Putamen (tissue), 1 donor: ENCODE data around the gene ISOC2.
"Not testable (repeated sequence)": the region's sequence is repeated elsewhere in the genome, so short reads cannot be mapped to it uniquely, and the experiment has no call there.

Source experiments
- DNase-seq: peaks from one replicate; pipeline ENCODE4 v3.0.0-alpha.2; 2016; ENCODE audit warnings: low spot score

Gene ISOC2, protein sequence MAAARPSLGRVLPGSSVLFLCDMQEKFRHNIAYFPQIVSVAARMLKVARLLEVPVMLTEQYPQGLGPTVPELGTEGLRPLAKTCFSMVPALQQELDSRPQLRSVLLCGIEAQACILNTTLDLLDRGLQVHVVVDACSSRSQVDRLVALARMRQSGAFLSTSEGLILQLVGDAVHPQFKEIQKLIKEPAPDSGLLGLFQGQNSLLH

DNA sequence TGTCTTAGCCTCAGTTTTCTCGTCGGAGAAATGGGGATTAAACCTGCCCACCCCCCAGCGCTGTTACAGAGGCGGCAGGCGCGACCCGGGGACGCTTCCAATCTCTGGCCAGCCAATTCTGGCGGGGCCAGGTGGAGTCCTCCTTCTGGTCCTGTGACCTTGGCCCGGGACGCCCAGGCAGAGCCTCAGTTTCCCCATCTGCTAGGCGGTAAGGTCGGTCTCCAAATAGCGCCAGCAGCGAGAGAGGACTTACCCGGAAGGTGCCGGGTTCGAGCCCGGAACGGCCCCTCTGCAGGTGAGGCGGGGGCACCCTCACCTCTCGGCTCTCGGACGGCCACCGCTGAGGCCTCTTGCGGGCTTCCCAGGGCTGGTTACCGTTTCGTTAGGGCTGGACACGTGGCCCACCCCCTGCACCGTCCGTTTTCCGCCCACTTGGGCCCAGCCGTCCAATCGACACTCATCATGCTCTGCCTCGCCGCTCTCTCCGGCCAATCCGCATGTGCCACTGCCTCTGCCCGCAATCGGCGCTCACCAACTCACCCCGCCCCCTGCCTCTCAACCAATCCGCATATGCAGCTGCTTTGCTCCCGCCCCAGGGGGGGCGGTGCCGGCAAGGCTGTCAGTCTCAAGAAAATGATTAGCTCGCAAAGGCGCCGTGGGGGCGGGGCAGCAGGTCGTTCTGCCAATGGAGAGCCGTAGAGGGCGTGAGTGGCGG lies at the start of gene ISOC2:
Gene ISOC2 (minus strand): TSS at position 384 of the 715 bp plus-strand sequence. CDS start 5,156 bp downstream, outside the sequence.
- peak; percentile 100 for DNase-seq

DNA sequence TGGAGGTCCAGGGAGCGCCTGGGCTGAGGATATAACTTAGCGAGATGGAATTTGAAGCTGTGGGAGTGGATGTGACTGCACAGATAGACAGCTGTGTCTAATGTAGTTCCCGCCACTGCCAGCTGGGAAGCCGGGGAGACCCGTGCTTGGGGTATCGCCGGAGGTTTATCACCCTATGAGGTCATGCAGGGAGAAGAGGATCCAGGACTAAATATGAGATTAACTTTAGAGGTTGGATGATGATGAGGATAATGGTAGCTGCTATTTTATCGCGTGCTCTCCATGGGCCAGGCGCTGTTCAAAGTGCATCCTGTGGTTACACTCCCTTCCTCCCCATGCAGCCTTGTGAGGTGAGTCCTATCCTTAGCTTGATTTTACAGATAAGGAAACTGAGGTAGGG lies 46.7 kb upstream of the ISOC2 start:
- no peak for DNase-seq

DNA sequence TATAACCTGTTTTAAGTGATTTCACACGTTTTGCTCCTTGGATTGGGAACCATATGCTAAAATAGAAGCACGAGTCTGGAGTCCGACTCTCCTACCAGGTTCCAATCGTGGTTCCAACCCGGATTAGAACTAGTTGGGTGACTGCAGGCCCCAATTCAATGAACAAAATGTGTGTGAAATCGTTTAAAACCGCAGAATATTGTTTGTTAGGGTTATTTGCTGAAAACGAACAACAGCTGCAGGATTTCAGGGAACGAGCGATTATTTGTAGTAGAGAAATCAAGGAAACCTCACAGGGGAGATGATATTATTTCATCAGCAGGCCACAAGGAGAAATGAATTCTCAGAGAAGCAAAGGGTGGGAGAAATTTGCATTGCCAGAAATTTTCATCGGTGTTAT lies 43.5 kb upstream of the ISOC2 start:
- DNase-seq: no peak

DNA sequence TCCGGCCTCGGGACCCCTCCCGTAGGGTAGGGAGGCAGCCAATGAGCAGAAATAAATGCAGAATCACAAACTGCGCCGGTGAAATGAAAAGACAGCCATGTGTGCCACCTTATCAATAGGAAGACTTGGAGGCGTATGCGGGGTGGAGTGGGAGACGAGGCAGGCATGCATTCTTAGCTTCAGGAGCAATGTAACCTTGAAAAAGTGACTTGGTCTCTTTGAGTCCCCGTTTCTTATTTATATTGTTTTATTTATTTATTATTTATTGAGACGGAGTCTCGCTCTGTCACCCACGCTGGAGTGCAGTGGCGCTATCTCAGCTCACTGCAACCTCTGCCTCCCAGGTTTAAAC lies 42.8 kb upstream of the ISOC2 start:
- no peak for DNase-seq

DNA sequence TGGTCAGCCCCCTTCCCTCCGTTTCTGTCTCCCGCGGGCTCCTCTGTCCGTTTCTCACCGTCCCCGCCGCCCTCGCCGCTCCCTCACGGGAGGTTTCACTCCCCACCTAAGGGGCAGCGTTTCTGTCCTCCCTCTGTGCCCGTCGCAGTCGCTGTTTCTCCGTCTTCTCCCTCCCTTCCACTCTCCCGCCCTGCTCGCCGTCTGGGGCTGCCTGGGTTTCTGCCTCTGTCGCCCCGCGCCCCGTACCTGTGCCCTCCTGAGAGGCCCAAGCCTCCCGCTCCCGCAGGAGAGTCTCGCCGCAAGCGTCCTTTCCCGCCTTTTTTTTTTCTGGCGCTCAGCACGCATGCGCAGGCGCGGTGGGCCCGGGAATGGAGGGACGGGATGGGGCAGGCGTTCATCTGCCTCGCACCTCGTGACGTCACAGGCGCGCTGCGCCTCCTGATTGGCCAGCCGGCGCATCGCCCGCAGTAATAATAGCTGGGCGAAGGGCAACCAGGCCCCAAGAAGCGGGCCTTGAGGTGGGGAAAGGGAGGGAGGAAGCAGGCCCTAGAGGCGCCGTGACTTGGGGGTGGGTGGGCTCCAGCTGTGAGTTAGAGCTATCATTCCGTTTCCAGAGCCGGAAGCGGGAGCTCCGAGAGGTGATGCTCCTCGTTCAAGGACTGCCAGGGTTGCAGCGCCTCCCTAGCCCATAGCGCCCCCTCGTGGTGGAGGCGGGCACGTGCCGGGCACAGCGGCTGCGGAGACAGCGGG lies 42.2 kb upstream of the ISOC2 start:
- peak; percentile 93 for DNase-seq

DNA sequence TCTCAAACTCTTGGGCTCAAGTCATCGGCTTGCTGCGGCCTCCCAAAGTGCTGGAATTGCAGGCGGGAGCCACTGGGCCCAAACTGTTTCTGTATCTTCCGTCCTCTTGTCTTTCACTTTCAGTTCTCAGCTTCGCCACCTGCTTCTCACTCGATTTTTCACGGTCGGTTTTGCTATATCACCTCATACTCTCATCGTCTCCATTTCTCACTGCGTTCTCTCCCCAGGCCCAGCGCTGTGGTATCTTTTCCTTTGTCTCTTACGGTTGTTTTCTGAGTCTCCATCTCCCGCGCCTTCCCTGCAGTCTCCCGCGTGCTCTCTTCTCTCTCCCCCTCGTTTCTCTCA lies 41.7 kb upstream of the ISOC2 start:
- DNase-seq: no peak

DNA sequence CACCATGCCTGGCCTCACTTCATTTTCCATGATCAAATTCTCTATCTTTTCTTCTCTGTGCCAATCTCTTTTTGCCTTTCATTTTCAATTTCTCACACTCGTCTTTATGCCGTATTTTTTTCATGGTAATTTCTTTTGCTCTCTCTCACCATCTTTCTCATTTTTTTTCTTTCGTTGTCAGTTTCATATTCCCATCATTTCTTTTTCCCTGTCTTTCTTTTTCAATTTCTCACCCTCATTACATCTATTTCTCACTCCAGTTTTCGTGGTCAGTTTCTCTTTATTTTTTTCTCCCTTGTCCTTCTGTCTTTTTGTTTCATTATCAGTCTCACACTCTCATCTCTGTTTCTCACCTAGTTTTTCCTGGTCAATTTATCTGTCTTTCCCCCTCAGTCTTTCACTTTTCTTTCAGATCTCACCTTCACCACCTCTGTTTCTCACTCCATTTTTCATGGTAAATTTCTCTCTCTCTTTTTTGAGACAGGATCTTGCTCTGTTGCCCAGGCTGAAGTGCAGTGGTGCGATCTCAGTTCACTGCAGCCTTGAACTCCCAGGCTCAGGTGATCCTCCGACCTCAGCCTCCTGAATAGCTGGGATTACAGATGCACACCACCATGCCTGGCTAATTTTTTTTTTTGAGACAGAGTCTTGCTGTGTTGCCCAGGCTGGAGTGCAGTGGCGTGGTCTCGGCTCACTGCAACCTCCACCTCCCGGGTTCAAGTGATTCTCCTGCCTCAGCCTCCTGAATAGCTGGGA lies 40.9 kb upstream of the ISOC2 start:
- no peak for DNase-seq

DNA sequence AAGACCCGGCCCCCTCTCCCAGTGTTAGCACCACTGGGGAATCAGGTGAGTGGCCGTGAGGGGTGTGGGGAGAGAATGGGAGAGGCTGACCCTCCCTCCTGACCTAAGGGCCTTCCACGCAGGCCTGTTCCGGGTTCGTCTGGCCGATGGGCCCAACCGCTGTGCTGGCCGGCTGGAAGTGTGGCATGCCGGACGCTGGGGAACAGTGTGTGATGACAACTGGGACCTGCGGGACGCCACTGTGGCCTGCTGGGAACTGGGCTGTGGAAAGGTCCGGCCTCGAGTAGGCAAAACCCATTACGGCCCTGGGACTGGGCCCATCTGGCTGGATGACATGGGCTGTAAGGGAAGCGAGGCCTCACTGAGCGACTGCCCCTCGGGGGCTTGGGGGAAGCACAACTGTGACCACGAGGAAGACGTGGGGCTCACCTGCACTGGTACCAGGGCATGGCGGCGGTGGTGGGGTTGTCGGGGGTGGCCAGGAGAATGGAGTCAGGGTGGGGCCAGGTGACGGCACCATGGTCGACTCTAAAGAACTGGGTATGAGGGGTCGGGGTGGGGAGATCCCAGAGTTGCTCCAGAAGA lies 39.0 kb upstream of the ISOC2 start:
- DNase-seq: no peak

DNA sequence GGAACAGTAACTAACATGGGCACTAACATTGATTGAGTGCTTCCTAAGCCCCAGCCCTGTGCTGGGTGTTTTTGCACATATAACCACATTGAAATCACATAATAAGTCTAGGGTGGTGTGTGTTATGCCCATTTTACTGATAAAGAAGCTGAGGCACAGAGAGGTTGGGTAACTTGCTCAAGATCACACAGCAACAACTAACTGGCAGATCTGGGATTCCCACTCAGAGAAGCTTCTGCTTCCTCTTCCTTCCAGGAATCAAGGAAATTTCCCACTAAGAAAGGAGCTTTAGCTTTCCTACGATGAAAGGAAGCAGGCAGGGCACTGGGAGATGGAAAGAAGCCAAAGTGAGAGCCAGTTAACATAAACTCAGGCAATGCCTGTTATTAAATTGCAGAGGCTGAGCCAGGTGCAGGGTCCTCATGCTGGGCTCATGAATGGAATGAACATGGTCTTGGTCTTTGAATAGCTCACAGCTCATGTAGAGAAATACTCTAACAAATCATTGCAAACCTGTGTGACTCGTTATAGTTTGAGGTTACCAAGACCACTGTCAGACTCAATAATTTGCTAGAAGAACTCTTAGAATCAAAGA lies 36.9 kb upstream of the ISOC2 start:
- DNase-seq: no peak

DNA sequence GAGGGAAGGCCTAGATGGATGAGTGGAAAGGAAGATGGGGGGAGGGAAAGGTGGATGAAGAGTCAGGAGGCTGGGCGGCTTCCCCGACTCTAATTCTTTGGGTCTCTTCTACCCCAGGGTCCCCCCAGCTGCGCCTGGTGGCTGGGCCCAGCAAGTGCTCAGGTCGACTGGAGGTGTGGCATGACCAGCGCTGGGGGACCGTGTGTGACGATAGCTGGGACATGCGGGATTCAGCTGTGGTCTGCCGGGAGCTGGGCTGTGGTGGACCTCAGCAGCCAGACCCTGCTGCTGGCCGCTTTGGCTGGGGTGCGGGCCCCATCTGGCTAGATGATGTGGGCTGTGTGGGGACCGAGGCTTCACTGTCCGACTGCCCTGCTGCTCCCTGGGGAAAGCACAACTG lies 36.3 kb upstream of the ISOC2 start:
- no peak for DNase-seq

DNA sequence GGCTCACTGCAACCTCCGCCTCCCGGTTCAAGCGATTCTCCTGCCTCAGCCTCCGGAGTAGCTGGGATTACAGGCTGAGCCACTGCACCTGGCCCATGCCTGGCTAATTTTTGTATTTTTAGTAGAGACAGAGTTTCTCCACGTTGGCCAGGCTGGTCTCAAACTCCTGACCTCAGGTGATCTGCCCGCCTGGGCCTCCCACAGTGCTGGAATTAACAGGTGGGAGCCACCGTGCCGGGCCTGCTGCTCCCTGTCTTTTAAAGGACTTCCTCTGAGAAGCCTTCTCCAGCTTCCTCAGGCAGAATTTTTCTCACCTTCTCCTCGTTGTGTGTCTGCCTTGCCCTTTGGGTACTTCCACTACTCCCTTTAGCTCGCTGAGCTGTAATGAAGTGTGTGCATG lies 35.4 kb upstream of the ISOC2 start:
- not testable (repeated sequence) for DNase-seq

DNA sequence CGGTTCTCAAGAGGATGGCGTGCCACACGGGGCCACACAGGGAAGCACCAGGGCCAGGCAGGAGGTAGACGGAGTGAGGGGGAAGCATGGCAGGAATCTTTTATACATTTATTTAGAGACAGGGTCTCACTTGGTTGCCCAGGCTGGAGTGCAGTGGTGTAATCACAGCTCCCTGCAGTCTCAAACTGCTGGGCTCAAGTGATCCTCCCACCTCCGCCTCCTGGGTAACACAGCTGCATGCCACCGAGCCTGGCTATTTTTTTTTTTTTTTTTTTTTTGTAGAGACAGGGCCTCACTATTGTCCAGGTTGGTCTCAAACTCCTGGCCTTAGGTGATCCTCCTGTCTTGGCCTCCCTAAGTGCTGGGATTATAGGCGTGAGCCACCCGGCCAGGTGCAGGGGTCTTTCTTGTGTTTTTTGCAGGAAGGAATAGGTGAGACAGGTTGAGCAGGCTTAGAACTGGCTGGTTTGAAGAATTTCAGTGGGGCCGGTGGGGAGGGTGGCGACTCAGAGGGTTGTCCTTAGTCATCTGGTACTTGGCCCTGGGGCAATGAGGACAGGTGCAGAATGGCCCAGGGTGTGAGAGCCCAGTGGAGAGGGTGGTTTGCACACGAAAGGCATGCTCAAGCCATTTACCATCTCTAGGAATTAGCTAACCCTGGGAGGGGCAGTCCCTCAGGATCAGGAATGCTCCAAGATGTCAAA lies 34.4 kb upstream of the ISOC2 start:
- no peak for DNase-seq

DNA sequence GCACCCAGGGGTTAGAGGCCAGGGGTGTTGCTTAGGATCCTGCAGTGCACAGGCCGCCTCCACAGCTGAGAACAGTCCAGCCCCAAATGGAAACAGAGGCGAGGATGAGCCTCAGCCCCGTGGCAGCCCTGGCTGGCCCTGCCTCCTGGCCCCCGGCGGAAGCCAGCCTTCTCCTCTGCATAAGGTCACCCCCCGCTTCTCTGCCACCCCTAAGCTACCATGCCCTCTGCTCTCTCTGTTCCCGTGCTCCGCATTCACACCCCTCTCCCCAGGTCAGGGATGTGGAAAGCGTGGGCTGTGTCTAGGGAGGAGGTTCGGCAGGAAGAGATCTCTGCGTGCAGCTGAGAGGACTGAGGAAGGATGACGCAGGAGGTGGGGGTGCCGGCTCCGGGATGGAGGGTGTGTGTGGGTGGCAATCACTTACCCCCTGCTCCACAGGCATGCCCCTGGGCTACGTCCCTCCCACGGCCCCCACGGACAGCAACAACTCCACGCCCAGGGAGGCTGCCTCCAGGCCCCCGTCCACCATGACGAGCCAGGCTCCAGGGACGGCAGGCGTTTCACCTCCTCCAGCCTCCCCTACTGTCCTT lies 32.8 kb upstream of the ISOC2 start:
- DNase-seq: peak; percentile 59

DNA sequence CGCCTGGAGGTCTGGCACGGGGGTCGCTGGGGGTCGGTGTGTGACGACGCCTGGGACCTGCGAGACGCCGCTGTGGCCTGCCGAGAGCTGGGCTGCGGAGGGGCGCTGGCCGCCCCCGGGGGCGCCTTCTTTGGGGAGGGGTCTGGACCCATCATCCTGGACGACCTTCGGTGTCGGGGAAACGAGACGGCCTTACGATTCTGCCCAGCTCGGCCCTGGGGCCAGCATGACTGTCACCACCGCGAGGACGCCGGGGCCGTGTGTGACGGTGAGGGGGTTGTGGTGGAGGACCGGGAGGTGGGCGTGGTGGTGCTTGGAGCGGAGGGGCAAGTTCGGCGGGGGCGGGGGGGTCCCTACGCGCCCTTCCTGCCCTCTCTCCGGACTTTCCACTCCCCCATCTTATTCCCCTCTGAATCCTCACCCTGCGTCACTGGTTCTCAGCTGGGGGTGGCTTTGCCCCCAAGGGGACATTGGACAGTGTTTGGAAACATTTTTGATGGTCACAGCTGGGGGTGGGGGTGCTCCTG lies 32.3 kb upstream of the ISOC2 start:
- DNase-seq: no peak

DNA sequence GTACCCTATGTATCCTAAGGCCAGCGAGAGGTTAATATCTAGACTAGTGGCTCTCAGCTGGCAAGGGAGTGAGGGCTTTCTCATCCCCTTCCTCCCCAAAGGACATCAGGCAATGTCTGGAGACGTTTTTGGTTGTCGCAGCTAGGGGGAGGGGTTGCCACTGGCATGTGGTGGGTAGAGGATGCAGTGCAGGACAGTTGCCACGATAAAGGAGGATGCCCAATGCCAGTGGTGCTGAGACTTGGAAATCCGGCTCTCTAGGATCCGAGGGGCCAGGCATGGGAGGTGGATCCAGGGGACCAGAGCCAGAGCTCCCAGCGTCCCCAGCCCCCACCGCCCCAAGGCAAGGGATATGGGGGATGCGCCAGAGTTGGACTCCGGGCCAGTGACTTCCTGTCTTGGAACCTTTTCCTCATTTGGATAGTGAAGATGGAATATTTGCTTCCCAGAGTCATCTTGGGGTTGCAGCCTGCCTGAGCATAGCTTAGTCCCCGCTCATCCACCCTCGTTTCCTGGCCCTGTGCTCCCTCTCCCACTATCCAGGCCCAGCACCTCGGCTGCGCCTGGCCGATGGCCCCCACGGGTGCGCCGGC lies 31.7 kb upstream of the ISOC2 start:
- no peak for DNase-seq

DNA sequence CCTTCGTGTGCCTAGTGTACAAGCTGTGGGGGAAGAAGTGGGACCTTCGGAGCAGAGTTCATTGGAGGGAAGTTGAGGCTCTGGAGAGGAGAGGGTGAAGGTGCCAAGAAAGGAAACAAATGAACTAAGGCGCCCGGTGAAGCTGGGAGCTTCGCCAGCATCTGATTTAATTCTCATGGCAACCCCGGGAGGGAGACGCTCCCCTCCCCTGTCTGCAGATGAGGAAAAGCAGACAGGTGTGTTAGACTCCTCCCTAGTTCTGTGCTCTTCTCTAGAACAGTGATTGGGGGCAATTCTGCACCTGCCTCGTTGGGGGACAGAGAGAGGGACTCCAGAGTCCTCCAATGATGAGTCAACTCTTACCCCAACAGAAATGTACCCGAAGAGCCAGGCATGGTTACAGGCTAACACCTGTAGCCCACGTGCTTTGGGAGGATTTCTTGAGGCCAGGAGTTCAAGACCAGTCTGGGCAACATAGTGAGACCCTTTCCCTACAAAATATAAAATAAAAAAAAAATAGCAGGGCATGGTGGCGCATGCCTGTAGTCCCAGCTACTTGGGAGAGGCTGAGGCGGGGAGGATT lies 31.0 kb upstream of the ISOC2 start:
- DNase-seq: no peak

DNA sequence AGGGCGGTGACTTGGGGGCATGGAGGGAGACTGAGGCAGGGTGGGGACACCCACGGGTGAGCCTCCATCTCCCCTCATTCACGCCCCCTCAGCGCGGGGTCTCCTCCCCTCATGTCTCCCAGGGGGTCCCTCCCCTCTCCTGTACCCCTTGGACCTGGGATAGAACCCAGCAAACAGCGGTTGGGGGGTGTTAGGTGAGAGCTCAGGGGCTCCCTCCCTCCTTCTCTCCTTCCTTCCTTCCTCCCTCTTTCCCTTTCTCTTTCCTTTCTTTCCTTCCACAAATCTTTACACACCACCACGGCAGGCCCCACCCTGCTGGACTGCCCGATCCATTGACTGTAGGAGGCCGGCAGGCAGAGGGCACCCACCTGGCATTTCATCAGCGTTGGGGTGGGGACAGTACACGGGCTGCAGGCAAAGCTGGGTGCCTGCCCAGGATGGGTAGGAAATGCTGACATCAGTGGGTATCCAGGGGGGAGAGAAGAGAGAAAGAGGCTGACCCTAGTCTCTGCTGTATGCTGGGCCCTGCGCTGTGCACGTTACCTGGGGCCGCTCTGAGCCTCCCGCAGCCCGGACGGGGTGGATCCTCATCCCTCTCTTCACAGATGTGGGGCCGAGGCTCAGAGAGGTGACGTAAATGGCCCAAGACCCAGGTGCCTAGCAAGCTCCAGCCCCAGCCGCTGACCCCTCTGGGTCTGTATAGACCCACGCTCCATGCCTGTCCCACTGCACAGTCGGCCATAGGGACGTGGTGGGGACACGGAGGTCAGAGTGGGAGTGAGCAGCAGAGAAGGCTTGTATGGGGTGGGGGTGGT lies 30.3 kb upstream of the ISOC2 start:
- no peak for DNase-seq

DNA sequence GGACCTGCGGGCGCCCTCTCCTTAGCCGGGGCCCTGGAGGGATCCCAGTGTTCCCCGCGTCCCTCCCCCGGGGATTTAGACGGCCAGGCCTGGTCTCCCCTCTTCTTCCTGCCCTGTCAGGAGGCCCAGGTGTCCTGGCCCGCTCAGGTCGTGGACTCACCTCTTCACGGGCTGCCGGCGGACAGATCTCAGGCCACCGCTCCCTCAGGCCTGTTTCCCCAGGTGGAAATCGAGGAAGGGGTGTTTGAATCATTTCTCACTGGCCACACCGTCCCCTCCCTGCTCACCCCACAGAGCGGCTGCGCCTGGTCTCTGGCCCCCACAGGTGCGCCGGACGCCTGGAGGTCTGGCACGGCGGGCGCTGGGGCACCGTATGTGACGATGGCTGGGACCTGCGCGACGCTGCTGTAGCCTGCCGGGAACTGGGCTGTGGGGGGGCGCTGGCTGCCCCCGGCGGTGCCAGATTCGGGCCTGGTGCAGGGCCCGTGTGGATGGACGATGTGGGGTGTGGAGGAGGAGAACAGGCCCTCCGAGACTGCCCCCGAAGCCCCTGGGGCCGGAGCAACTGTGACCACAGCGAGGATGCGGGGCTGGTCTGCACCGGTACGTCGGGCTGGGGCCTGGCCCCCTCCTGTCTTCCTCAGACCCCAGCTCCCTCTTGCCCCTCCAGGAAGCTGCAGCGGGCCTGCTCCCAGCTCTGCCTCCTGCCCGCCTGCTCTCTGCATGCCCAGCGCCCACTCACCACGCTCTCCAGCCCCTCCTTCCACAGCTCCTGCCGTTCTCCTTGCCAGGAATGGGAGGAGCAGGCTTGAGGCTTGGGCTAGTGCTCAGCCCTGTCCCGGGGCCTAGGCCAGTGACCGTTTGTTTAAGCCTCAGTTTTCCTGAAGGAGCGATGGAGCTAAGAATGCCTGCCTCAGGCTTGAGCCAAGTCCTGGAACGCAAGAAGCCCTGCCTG lies 29.3 kb upstream of the ISOC2 start:
- no peak for DNase-seq
